Epithelial cell of proximal tubule (primary cell): Measurements from ENCODE around the gene GLB1L3. TPM values are rescaled to one million over a fixed set of nuclear protein-coding genes. Genes with fewer than 3 reads are reported as not detected.

Experiments used
- DNase-seq: peaks from one replicate; pipeline ENCODE4 v3.0.0-alpha.2; 2011; ENCODE audit warnings: low read depth
- H3K4me3 ChIP-seq: 2 replicates; pipeline ENCODE4 v1.5.1; 2011; ENCODE audit warnings: low read depth, mild to moderate bottlenecking, low read length
- CTCF ChIP-seq: conservative IDR thresholded peaks from 2 replicates; pipeline ENCODE4 v1.5.1; 2012; ENCODE audit warnings: low read depth, mild to moderate bottlenecking, low read length
- total RNA-seq: library from RNA; depleted of rRNA; stranded (reverse); fragments of >200 nt; gene quantifications from 2 replicates; pipeline ENCODE4 v1.2.3, GENCODE V29; 2015

GLB1L3 gene
- total RNA-seq, 1 donor from 2014 or later, result 0.17 TPM

DNA sequence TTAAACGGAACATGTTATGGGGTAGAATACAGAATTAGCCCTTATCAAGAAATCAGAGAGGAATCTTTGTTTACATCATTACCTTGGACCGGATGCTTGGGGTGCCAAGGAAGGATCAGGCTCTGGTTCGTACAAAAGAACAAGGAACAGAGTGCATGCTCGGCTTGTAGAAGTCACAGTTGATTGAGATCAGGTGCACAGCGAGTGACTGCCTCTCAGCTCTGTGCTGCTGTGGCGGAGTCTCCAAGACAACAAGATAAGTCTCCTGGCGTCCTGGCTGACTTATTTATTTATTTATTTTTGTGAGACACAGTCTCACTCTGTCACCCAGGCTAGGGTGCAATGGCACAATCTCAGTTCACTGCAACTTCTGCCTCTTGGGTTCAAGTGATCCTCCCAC is 87.4 kb downstream of the GLB1L3 start:
- no peak for TF ChIP-seq CTCF
- no peak overlapping the region for H3K4me3 ChIP-seq
- DNase-seq, result no peak

DNA sequence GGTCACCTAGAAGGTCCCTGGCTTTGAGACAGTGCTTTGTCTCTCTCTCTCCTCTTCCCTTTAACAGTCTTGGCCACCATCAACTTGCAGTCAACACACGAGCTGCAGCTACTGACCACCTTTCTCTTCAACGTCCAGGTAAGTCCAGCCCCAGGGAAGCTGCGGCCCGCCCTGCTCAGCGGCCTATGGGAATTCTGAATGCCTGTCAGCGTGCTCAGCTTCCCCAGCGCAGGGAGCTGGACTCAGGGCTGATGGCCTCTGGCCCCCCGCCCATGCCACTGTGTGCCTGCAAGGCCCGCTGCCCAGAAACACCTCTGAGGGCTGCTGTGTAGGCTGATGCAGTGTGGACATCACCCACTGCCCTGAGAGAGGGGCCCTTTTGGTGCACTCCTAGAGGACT is 88.1 kb downstream of the GLB1L3 start:
- TF ChIP-seq CTCF, result no peak

DNA sequence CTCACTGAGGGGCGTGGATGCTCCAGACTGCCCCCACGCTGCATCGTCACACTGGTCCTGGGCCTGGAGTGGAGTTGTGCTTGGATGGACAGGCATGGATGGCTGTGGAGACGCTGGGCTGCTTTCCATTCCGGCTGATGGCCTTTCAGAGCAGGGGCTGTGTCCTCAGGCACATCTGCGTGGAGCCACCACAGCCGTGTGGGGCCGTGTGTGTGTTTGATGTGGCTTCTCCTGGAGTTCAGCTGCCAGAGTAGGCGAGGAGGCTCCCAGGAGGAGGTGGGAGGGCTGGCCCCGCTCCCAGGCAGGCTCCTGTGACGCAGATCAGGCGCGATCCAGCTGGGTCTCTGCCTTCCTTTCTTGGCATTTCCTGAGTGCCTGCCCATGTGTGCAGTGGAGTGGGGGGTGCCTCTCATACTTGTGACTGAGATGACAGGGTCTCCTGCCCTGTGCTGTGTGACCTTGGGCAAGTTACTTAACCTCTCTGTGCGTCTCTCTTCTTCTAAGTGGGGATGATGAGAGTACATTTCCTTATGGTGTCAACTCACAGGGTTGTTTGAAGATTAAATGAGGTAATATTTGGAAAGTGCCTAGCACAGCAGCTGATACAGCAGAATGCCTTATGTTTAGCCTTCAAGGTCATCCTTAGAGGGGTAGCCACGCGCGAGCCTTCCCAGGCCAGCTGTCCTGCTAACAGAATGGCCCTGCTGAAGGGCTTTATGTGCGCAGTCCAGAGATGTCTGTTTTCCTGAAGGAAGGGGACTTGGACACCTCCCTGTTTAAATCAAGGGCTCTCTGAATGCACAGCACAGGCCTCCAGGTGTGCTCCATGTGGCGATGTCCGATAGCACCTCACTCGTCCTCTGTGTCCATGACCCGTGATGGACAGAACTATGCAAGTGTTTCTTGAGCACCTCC is 89.1 kb downstream of the GLB1L3 start:
- DNase-seq, result no peak
- no peak for TF ChIP-seq CTCF
- H3K4me3 ChIP-seq, result no peak overlapping the region

More for the DNA sequence above, 88.1 kb downstream of the GLB1L3 start:
- DNase-seq, result no peak
- no peak overlapping the region for H3K4me3 ChIP-seq

DNA sequence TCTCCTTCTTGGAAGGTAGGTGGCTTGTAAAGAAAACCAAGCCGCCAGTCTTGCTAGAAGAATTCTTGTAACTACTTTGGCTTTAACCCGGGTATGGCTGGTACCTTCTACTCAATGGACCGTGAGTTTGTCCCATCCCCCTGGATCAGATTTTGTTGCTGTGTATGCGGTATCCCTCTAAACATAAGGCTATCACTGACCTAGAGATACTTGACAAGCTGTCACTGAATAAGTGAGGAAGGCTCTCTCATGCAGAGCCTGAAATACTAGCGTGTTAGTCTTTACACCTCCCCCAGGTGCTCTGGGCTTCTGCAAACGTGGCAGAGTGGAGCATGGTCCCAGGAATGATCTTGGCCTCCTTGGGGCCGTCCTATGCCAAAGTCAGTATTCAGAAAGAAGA is 90.1 kb downstream of the GLB1L3 start:
- H3K4me3 ChIP-seq, result no peak overlapping the region
- no peak for TF ChIP-seq CTCF
- no peak for DNase-seq

DNA sequence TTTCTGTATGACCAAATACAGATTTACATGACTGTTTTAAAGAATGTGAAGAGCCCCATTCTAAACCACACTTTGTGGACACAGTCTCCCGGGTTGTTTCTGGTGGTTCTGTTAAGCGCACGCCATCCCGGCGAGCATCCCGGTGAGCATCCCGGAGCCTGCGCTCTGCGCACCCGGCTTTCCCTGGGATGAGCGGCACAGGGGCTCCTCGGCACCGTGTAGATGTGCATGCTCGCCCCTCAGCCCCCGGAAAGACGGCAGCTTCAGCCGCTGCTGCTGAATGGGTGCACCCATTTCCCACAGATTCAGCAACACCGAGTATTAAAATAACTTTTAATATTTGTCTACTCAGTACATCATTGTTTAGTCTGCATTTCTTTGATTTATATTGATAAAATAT is 91.6 kb downstream of the GLB1L3 start:
- TF ChIP-seq CTCF, result no peak

More for the DNA sequence above, 91.6 kb downstream of the GLB1L3 start:
- H3K4me3 ChIP-seq, result no peak overlapping the region
- DNase-seq, result no peak

Other genes with a start within 250 kb of the GLB1L3 start
- gene JAM3, start 207.3 kb upstream of the GLB1L3 start, total RNA-seq, result 22.0 and 24.2 TPM in 2 replicates
- gene NCAPD3, start 52.4 kb upstream of the GLB1L3 start, total RNA-seq, result 16.2 and 27.9 TPM in 2 replicates
- gene VPS26B, start 51.7 kb upstream of the GLB1L3 start, total RNA-seq, result 17.8 and 23.1 TPM in 2 replicates
- 51.6 and 69.2 TPM in 2 replicates for gene THYN1, start 23.0 kb upstream of the GLB1L3 start, total RNA-seq
- 15.6 and 18.1 TPM in 2 replicates for gene ACAD8, start 22.8 kb upstream of the GLB1L3 start, total RNA-seq
- 6.8 and 14.7 TPM in 2 replicates for gene GLB1L2, start 55.6 kb downstream of the GLB1L3 start, total RNA-seq
- 0.07 TPM in 1 of 2 replicates, not detected in the other for gene B3GAT1, start 135.9 kb downstream of the GLB1L3 start, total RNA-seq